ENCODE data around the gene FAM83C. TPM values are rescaled to one million over a fixed set of nuclear protein-coding genes. Genes with fewer than 3 reads are reported as not detected.
"Not testable (repeated sequence)": the region's sequence is repeated elsewhere in the genome, so short reads cannot be mapped to it uniquely, and the experiment has no call there.

FAM83C gene
- total RNA-seq, 1 experiment from 2014 or later: not detected

- intact Hi-C loops (cut with micrococcal nuclease): no loop called here
- RAD21 ChIA-PET (ENCODE audit: low non-redundant PET in 1 of 2, low total read pairs in 2 of 2, uncharacterized antibody in 2 of 2, unreplicated experiment in 2 of 2): no interaction called here
- Histone ChIP-seq H3K9ac (ENCODE audit: low read length) (no peak overlapping the region), H3K4me1 (ENCODE audit: control insufficient read depth in 1 of 2, insufficient read depth in 2 of 2, low read length in 2 of 2) (peaks cover 76 to 94% of the 10 kb centered on the region in 2 experiments), H3K4me2 (ENCODE audit: low read length) (no peak overlapping the region), H3K36me3 (ENCODE audit: control insufficient read depth in 1 of 2, insufficient read depth in 2 of 2, low read length in 2 of 2) (no peaks in the 10 kb centered on the region), H3K27ac (ENCODE audit: low read depth, low read length) (no peak overlapping the region), H2AFZ (ENCODE audit: low read depth, low read length, poor library complexity, severe bottlenecking) (no peak overlapping the region), H3K4me3 (replicated peaks in 1 of 2; ENCODE audit: low read depth in 1 of 2, low read length in 2 of 2) (no peak overlapping the region), H4K20me1 (ENCODE audit: insufficient read depth) (no peaks in the 10 kb centered on the region), H3K9me3 (ENCODE audit: control insufficient read depth in 1 of 2, insufficient read depth in 1 of 2, low read depth in 1 of 2, low read length in 2 of 2) (no peaks in the 10 kb centered on the region), H3K27me3 (ENCODE audit: insufficient read depth, low read length) (no peaks in the 10 kb centered on the region), H3K9me2 (ENCODE audit: insufficient read depth) (no peaks in the 10 kb centered on the region), H3K79me2 (ENCODE audit: insufficient read depth, low read length) (no peaks in the 10 kb centered on the region)
- DNase-seq (ENCODE audit: low read depth, low spot score): no peak
- ATAC-seq: no peak
- CTCF ChIA-PET: interaction anchor here (3.0 kb wide), 1 partner anchor 11 kb away, joined by 41 read pairs; no protein-coding TSS in a partner anchor
- BruUV-seq (replicated peaks): no TSS peak
- TF ChIP-seq ZBTB33 (IDR thresholded peaks at IDR 0.05; ENCODE audit: extremely low read depth, insufficient replicate concordance, low read length): no peak
- POLR2A ChIA-PET: no interaction called here
These were observed 23.9 kb upstream of the FAM83C start for GRCh38 chr20:35316086-35316485.

- intact Hi-C loops (cut with micrococcal nuclease); ATAC-seq; H3K4me3 ChIP-seq (replicated peaks in 1 of 2; ENCODE audit: low read depth in 1 of 2, low read length in 2 of 2); H3K9me2 ChIP-seq (ENCODE audit: insufficient read depth); H3K36me3 ChIP-seq (ENCODE audit: control insufficient read depth in 1 of 2, insufficient read depth in 2 of 2, low read length in 2 of 2); H3K9me3 ChIP-seq (ENCODE audit: control insufficient read depth in 1 of 2, insufficient read depth in 1 of 2, low read depth in 1 of 2, low read length in 2 of 2); BruUV-seq (replicated peaks); DNase-seq (ENCODE audit: low read depth, low spot score); H3K27ac ChIP-seq (ENCODE audit: low read depth, low read length); H3K79me2 ChIP-seq (ENCODE audit: insufficient read depth, low read length); H3K9ac ChIP-seq (ENCODE audit: low read length); H3K4me2 ChIP-seq (ENCODE audit: low read length); POLR2A ChIA-PET; H3K27me3 ChIP-seq (ENCODE audit: insufficient read depth, low read length); H4K20me1 ChIP-seq (ENCODE audit: insufficient read depth); RAD21 ChIA-PET (ENCODE audit: low non-redundant PET in 1 of 2, low total read pairs in 2 of 2, uncharacterized antibody in 2 of 2, unreplicated experiment in 2 of 2); H2AFZ ChIP-seq (ENCODE audit: low read depth, low read length, poor library complexity, severe bottlenecking): not testable (repeated sequence)
- CTCF ChIA-PET: interaction anchor here (1.3 kb wide), 1 partner anchor 11 kb away, joined by 3 read pairs; no protein-coding TSS in a partner anchor
- H3K4me1 ChIP-seq (ENCODE audit: control insufficient read depth in 1 of 2, insufficient read depth in 2 of 2, low read length in 2 of 2): peaks cover 75 to 94% of the 10 kb centered on the region in 2 experiments
These were observed 23.4 kb upstream of the FAM83C start for GRCh38 chr20:35315632-35316020.
